ENCODE measurements around the gene OR6C68. TPM values are rescaled to one million over a fixed set of nuclear protein-coding genes. Genes with fewer than 3 reads are reported as not detected.
"Not testable (repeated sequence)": the region's sequence is repeated elsewhere in the genome, so short reads cannot be mapped to it uniquely, and the experiment has no call there.

Gene OR6C68
- polyA plus RNA-seq (2013, experiment 1 of 4), result not detected
- polyA plus RNA-seq (2013, experiment 2 of 4), result not detected
- not detected for polyA plus RNA-seq (2013, experiment 3 of 4)
- polyA plus RNA-seq (2013, experiment 4 of 4), result not detected

DNA sequence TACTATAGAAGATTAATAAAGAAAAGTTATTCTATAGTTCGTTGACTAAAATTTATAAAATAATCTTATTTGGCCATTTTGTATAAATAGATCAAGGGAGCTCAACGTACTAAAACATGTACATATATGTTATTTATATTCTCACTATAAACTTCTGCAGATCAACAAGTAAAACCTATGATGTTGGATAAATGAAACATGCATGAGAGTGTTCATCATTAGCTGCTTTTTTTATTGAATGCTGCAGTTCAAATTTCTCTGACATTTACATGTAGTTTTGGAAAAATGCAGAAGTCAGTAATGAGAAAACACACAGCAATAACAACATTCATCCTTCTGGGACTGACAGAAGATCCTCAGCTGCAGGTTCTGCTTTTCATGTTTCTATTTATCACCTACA lies at the start of gene OR6C68:
OR6C68 (plus strand) TSS at position 301 of the 400 bp plus-strand sequence; CDS start at position 301, 0 bp downstream.
- H3K36me3 ChIP-seq (ENCODE audit: control insufficient read depth, insufficient read depth, low read length), result no peaks in the 10 kb centered on the region
- no peak within 1 kb of the TSS for H3K4me3 ChIP-seq (ENCODE audit: insufficient read depth, low read depth, low read length)
- H3K27ac ChIP-seq (ENCODE audit: insufficient read depth, low read depth, low read length, poor library complexity, severe bottlenecking), result no peak within 1 kb of the TSS
- no peaks in the 10 kb centered on the region for H3K9me3 ChIP-seq (ENCODE audit: control insufficient read depth, low read length)
- no peaks in the 10 kb centered on the region for H3K4me1 ChIP-seq (ENCODE audit: control insufficient read depth, insufficient read depth, low read length)
- no peaks in the 10 kb centered on the region for H3K27me3 ChIP-seq (ENCODE audit: control insufficient read depth, insufficient read depth, low read length, poor library complexity, severe bottlenecking)
- no CpG with 5 or more reads among the region's 2 CpGs for WGBS, 2 experiments

DNA sequence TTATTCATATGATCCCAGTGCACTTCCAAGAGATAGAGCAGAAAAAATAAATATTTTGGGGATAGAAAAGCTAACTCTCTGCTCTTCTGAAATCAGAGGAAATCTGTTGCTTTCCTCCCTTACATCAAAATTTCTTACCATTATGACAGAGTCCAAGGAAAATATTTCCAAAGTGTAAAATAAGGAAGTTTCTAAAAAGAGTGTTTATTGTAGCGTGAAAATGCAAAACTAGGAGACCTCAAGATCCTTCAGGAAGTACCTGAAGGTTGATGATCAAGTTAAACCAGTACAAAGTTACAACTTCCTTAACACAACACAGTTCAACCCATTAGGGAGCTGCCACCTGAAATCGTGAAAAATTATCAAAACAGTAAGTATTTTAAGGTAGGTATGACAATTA lies 48.4 kb upstream of the OR6C68 start, which contains the start of gene OR6C2:
OR6C2 (plus strand) TSS at position 301 of the 400 bp plus-strand sequence. CDS start 8,138 bp downstream, outside the sequence.
- H3K4me1 ChIP-seq (ENCODE audit: control insufficient read depth, insufficient read depth, low read length), result no peaks in the 10 kb centered on the region
- no peaks in the 10 kb centered on the region for H3K9me3 ChIP-seq (ENCODE audit: control insufficient read depth, low read length)
- H3K27me3 ChIP-seq (ENCODE audit: control insufficient read depth, insufficient read depth, low read length, poor library complexity, severe bottlenecking), result no peaks in the 10 kb centered on the region
- no peak within 1 kb of the TSS for H3K27ac ChIP-seq (ENCODE audit: insufficient read depth, low read depth, low read length, poor library complexity, severe bottlenecking)
- no peaks in the 10 kb centered on the region for H3K36me3 ChIP-seq (ENCODE audit: control insufficient read depth, insufficient read depth, low read length)
- no peak within 1 kb of the TSS for H3K4me3 ChIP-seq (ENCODE audit: insufficient read depth, low read depth, low read length)
- 67 to 88% methylated on average over 1 to 2 of the region's 2 CpGs for WGBS, 2 experiments

DNA sequence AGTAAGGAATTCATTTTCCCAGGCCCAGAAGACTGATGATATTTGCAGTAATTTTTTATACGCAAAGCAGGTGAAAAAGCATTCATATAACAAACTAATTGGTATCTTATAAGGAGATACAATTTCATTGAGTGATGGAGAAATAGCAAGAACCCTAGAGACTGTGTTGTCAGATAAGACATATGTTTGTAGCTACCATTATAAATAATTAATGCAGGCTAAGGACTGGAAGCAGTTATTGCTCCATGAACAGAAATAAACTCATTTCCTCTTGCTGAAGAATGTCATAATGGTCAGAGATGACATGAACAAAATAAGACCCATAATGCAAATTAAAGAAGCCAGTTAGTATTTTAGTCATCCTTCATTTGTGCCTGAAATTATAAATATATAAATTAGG lies 46.8 kb upstream of the OR6C68 start:
- Histone ChIP-seq H3K27me3 (ENCODE audit: control insufficient read depth, insufficient read depth, low read length, poor library complexity, severe bottlenecking) (no peaks in the 10 kb centered on the region), H3K27ac (ENCODE audit: insufficient read depth, low read depth, low read length, poor library complexity, severe bottlenecking) (no peak overlapping the region), H3K4me1 (ENCODE audit: control insufficient read depth, insufficient read depth, low read length) (no peaks in the 10 kb centered on the region), H3K4me3 (ENCODE audit: insufficient read depth, low read depth, low read length) (no peak overlapping the region), H3K36me3 (ENCODE audit: control insufficient read depth, insufficient read depth, low read length) (no peaks in the 10 kb centered on the region), H3K9me3 (ENCODE audit: control insufficient read depth, low read length) (no peaks in the 10 kb centered on the region)
- 83% methylated on average over 1 of the region's 1 CpG; no CpG with 5 or more reads in 1 of the 2 experiments for WGBS, 2 experiments

DNA sequence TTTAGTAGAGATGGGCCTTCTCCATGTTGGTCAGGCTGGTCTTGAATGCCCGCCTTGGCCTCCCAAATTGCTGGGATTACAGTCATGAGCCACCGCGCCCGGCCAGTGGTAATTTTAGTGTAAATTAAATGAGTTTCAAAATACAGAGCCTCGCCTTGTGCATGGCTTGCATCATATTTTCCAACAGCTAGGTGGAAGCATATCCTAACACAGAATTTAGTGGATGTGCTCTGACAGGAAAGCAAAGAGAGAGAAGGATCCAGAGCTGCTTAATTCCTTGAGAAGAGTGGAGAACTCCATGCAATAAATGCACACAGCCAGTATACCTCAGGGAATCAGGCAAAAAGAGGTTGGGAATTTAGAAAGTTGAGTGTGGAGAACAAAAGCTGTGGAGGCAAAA lies 45.9 kb upstream of the OR6C68 start:
- H3K4me1 ChIP-seq (ENCODE audit: control insufficient read depth, insufficient read depth, low read length), result no peaks in the 10 kb centered on the region
- H3K9me3 ChIP-seq (ENCODE audit: control insufficient read depth, low read length), result no peaks in the 10 kb centered on the region
- no peaks in the 10 kb centered on the region for H3K27me3 ChIP-seq (ENCODE audit: control insufficient read depth, insufficient read depth, low read length, poor library complexity, severe bottlenecking)
- 82 to 92% methylated on average over 5 of the region's 5 CpGs for WGBS, 2 experiments
- no peaks in the 10 kb centered on the region for H3K36me3 ChIP-seq (ENCODE audit: control insufficient read depth, insufficient read depth, low read length)
- H3K4me3 ChIP-seq (ENCODE audit: insufficient read depth, low read depth, low read length), result no peak overlapping the region
- H3K27ac ChIP-seq (ENCODE audit: insufficient read depth, low read depth, low read length, poor library complexity, severe bottlenecking), result no peak overlapping the region

DNA sequence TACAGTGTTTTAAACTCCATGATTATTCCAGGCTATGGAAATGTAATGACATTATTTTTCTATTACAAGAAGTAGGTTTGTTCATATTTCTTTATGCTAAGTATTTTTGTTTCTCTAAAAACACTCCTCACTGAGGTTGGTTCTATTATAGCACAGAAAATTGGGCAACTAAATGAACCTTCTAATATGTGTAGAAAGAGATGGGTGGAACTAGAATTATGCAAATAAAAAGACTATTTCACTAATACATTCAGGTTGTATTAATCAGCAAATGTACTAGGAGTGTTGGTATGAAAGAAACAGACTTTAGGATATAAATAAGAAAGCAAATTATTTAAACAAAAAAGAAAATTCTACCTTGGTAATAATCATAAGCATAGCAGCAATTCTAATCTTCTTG lies 43.4 kb upstream of the OR6C68 start:
- Histone ChIP-seq H3K9me3 (ENCODE audit: control insufficient read depth, low read length) (no peaks in the 10 kb centered on the region), H3K27ac (ENCODE audit: insufficient read depth, low read depth, low read length, poor library complexity, severe bottlenecking) (no peak overlapping the region), H3K36me3 (ENCODE audit: control insufficient read depth, insufficient read depth, low read length) (no peaks in the 10 kb centered on the region), H3K27me3 (ENCODE audit: control insufficient read depth, insufficient read depth, low read length, poor library complexity, severe bottlenecking) (no peaks in the 10 kb centered on the region), H3K4me1 (ENCODE audit: control insufficient read depth, insufficient read depth, low read length) (no peaks in the 10 kb centered on the region), H3K4me3 (ENCODE audit: insufficient read depth, low read depth, low read length) (no peak overlapping the region)

DNA sequence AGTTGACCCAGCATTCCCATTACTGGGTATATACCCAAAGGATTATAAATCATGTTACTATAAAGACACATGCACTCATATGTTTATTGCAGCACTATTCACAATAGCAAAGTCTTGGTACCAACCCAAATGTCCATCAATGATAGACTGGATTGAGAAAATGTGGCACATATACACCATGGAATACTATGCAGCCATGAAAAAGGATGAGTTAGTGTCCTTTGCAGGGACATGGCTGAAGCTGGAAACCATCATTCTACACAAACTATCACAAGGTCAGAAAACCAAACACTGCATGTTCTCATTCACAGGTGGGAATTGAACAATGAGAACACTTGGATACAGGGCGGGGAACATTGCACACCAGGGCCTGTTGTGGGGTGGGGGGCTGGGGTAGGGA lies 27.3 kb upstream of the OR6C68 start:
- not testable (repeated sequence) for H3K27ac ChIP-seq (ENCODE audit: insufficient read depth, low read depth, low read length, poor library complexity, severe bottlenecking); H3K9me3 ChIP-seq (ENCODE audit: control insufficient read depth, low read length); H3K36me3 ChIP-seq (ENCODE audit: control insufficient read depth, insufficient read depth, low read length); H3K4me1 ChIP-seq (ENCODE audit: control insufficient read depth, insufficient read depth, low read length); H3K27me3 ChIP-seq (ENCODE audit: control insufficient read depth, insufficient read depth, low read length, poor library complexity, severe bottlenecking); H3K4me3 ChIP-seq (ENCODE audit: insufficient read depth, low read depth, low read length)
- 86 to 100% methylated on average over 1 of the region's 1 CpG for WGBS, 2 experiments

DNA sequence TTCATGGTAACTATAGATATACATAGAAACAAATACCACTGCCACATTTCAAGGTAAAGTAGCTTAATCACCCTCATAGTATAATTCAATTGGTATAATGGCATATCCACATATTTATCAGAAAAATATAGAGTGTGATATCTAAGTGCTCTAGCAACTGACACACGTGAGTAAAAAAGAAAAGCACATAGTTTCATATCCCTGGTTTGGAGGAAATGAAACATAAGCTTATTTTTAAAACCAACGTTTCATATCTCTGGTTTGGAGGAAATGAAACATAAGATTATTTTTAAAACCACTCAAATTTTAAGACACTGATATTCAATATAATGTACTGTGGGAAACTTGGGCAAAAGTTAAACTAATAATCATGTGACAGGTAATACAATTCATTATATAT lies 24.3 kb upstream of the OR6C68 start:
- Histone ChIP-seq H3K27me3 (ENCODE audit: control insufficient read depth, insufficient read depth, low read length, poor library complexity, severe bottlenecking) (no peaks in the 10 kb centered on the region), H3K4me1 (ENCODE audit: control insufficient read depth, insufficient read depth, low read length) (no peaks in the 10 kb centered on the region), H3K9me3 (ENCODE audit: control insufficient read depth, low read length) (no peaks in the 10 kb centered on the region), H3K4me3 (ENCODE audit: insufficient read depth, low read depth, low read length) (no peak overlapping the region), H3K27ac (ENCODE audit: insufficient read depth, low read depth, low read length, poor library complexity, severe bottlenecking) (no peak overlapping the region), H3K36me3 (ENCODE audit: control insufficient read depth, insufficient read depth, low read length) (no peaks in the 10 kb centered on the region)
- WGBS, 2 experiments, result 87 to 100% methylated on average over 1 to 2 of the region's 2 CpGs

DNA sequence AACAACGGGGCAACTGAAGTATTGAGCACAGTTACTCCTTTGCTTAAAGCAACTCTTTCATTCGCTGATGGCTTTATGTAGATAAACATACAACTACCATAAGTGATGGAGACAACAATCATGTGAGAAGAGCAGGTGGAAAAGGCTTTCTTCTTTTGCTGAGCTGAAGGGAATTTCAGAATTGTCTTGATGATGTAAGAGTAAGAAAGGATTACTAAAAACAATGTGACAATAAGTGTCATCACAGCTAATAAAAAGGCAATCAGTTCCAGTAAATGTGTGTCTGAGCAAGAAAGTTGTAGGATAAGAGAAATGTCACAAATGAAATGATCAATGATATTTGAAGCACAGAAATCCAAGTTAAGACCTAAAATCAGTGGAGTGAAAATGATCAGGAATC lies 22.9 kb upstream of the OR6C68 start:
- H3K9me3 ChIP-seq (ENCODE audit: control insufficient read depth, low read length), result no peaks in the 10 kb centered on the region
- H3K27ac ChIP-seq (ENCODE audit: insufficient read depth, low read depth, low read length, poor library complexity, severe bottlenecking), result no peak overlapping the region
- H3K36me3 ChIP-seq (ENCODE audit: control insufficient read depth, insufficient read depth, low read length), result no peaks in the 10 kb centered on the region
- no peak overlapping the region for H3K4me3 ChIP-seq (ENCODE audit: insufficient read depth, low read depth, low read length)
- WGBS, 2 experiments, result 100% methylated on average over 1 to 2 of the region's 2 CpGs
- no peaks in the 10 kb centered on the region for H3K27me3 ChIP-seq (ENCODE audit: control insufficient read depth, insufficient read depth, low read length, poor library complexity, severe bottlenecking)
- no peaks in the 10 kb centered on the region for H3K4me1 ChIP-seq (ENCODE audit: control insufficient read depth, insufficient read depth, low read length)

DNA sequence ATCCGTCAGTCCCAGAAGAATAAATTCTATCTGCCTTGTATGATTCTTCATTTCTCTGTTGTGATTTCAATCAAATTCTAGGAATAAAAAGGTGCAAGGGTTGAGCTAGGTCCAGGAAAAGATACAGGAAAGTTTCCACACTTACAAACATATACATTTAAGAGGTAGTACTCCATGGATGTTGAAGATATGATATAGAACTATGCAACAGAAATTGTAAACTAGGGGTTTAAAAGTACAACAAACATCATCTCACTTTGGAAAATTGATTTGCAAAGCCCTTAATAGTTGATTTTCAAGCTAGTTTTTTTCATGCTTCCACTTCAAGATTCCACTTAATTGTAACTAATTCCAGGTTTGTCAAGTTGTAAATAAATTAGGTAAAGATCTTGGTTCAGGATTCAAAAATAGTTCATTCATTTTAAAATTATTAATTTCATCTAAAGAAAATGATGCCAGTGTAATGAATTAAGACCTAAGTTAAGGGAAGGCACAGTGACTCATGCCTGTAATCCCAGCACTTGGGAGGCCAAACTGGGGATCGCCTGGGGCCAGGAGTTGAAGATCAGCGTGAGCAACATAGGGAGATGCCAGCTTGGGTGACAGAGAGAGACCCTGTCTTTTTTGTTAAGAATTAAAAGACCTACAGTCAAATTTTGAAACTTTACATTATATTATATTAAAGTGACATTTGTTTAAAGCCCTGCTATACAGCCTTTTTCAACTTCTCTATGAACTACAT lies 21.9 kb upstream of the OR6C68 start, which contains the start of gene OR6C70:
OR6C70 (minus strand) TSS at position 51 of the 742 bp plus-strand sequence; CDS start at position 51, 0 bp downstream.
- Histone ChIP-seq H3K36me3 (ENCODE audit: control insufficient read depth, insufficient read depth, low read length) (no peaks in the 10 kb centered on the region), H3K4me3 (ENCODE audit: insufficient read depth, low read depth, low read length) (no peak within 1 kb of the TSS), H3K27ac (ENCODE audit: insufficient read depth, low read depth, low read length, poor library complexity, severe bottlenecking) (no peak within 1 kb of the TSS), H3K9me3 (ENCODE audit: control insufficient read depth, low read length) (no peaks in the 10 kb centered on the region), H3K4me1 (ENCODE audit: control insufficient read depth, insufficient read depth, low read length) (no peaks in the 10 kb centered on the region), H3K27me3 (ENCODE audit: control insufficient read depth, insufficient read depth, low read length, poor library complexity, severe bottlenecking) (no peaks in the 10 kb centered on the region)
- 72 to 96% methylated on average over 2 to 3 of the region's 3 CpGs for WGBS, 2 experiments

DNA sequence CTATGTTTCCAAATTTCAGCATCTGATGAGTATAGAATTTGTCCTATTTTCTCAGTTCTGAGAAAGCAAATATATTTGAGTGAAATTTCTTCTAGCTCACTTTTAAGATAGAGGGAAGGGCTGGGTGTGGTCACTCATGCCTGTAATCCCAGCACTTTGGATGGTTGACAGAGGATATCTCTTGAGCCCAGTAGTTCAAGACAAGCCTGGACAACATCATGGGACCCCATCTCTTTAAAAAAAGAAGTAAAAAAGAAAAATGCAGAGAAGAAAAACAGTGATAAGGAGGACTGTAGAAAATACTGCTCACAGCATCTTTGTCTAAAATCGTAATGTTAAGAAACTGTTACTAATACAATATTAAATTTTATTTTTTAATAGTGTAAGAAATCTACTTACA lies 19.9 kb upstream of the OR6C68 start:
- WGBS, 2 experiments, result no CpG with 5 or more reads among the region's 1 CpG
- Histone ChIP-seq H3K4me3 (ENCODE audit: insufficient read depth, low read depth, low read length) (no peak overlapping the region), H3K9me3 (ENCODE audit: control insufficient read depth, low read length) (no peaks in the 10 kb centered on the region), H3K4me1 (ENCODE audit: control insufficient read depth, insufficient read depth, low read length) (no peaks in the 10 kb centered on the region), H3K27me3 (ENCODE audit: control insufficient read depth, insufficient read depth, low read length, poor library complexity, severe bottlenecking) (no peaks in the 10 kb centered on the region), H3K27ac (ENCODE audit: insufficient read depth, low read depth, low read length, poor library complexity, severe bottlenecking) (no peak overlapping the region), H3K36me3 (ENCODE audit: control insufficient read depth, insufficient read depth, low read length) (no peaks in the 10 kb centered on the region)

Measured in ectodermal cell (in vitro differentiated cells).